Measurements from ENCODE around the gene C2orf42. TPM values are rescaled to one million over a fixed set of nuclear protein-coding genes. Genes with fewer than 3 reads are reported as not detected.
"Not testable (repeated sequence)": the region's sequence is repeated elsewhere in the genome, so short reads cannot be mapped to it uniquely, and the experiment has no call there.

C2orf42 gene
- total and polyA plus RNA-seq, 4 donors: 8.0 to 17.9 (median 10.2) TPM

GRCh38 chr2:70188460-70188859 is 2.4 kb downstream of the C2orf42 start:
- 20 to 31% methylated on average over 5 of the region's 5 CpGs for WGBS, 2 donors
- H3K36me3 ChIP-seq (ENCODE audit: control insufficient read depth in 1 of 2, insufficient read depth in 2 of 2, low read length in 1 of 2): no peaks in the 10 kb centered on the region
- H3K4me1 ChIP-seq (ENCODE audit: control insufficient read depth in 1 of 2, insufficient read depth in 2 of 2, low read length in 2 of 2): no peaks in the 10 kb centered on the region
- DNase-seq: no peak
- ATAC-seq (ENCODE audit: low FRiP score): no peak
- H3K27ac ChIP-seq (ENCODE audit: low read depth in 1 of 2, low read length in 2 of 2): no peak overlapping the region
- no peak overlapping the region for H3K4me3 ChIP-seq (ENCODE audit: low read length in 2 of 2)
- H3K27me3 ChIP-seq (ENCODE audit: control insufficient read depth in 1 of 2, insufficient read depth in 2 of 2, low read length in 1 of 2): no peaks in the 10 kb centered on the region
- intact Hi-C loops (cut with DNase I): no loop called here
- no peaks in the 10 kb centered on the region for H3K9me3 ChIP-seq (ENCODE audit: control insufficient read depth, low read length)

GRCh38 chr2:70187170-70187569 is 3.6 kb downstream of the C2orf42 start:
- H3K9me3 ChIP-seq (ENCODE audit: control insufficient read depth, low read length); ATAC-seq (ENCODE audit: low FRiP score); H3K4me3 ChIP-seq (ENCODE audit: low read length in 2 of 2); H3K36me3 ChIP-seq (ENCODE audit: control insufficient read depth in 1 of 2, insufficient read depth in 2 of 2, low read length in 1 of 2); H3K4me1 ChIP-seq (ENCODE audit: control insufficient read depth in 1 of 2, insufficient read depth in 2 of 2, low read length in 2 of 2); intact Hi-C loops (cut with DNase I); H3K27ac ChIP-seq (ENCODE audit: low read depth in 1 of 2, low read length in 2 of 2); H3K27me3 ChIP-seq (ENCODE audit: control insufficient read depth in 1 of 2, insufficient read depth in 2 of 2, low read length in 1 of 2): not testable (repeated sequence)
- peak in 1 of 2 donors; percentile 16 for DNase-seq
- 90 to 93% methylated on average over 9 of the region's 9 CpGs for WGBS, 2 donors

GRCh38 chr2:70182689-70183088 is 8.1 kb downstream of the C2orf42 start:
- Histone ChIP-seq H3K27me3 (ENCODE audit: control insufficient read depth in 1 of 2, insufficient read depth in 2 of 2, low read length in 1 of 2) (no peaks in the 10 kb centered on the region), H3K36me3 (ENCODE audit: control insufficient read depth in 1 of 2, insufficient read depth in 2 of 2, low read length in 1 of 2) (peaks cover 0 to 4% of the 10 kb centered on the region in 2 donors), H3K9me3 (ENCODE audit: control insufficient read depth, low read length) (no peaks in the 10 kb centered on the region), H3K27ac (ENCODE audit: low read depth in 1 of 2, low read length in 2 of 2) (no peak overlapping the region), H3K4me3 (ENCODE audit: low read length in 2 of 2) (no peak overlapping the region), H3K4me1 (ENCODE audit: control insufficient read depth in 1 of 2, insufficient read depth in 2 of 2, low read length in 2 of 2) (no peaks in the 10 kb centered on the region)
- WGBS, 2 donors: 89 to 90% methylated on average over 4 of the region's 4 CpGs
- no peak for ATAC-seq (ENCODE audit: low FRiP score)
- no peak for DNase-seq
- intact Hi-C loops (cut with DNase I): no loop called here

GRCh38 chr2:70181363-70181956 is 9.4 kb downstream of the C2orf42 start:
- Histone ChIP-seq H3K4me1 (ENCODE audit: control insufficient read depth in 1 of 2, insufficient read depth in 2 of 2, low read length in 2 of 2) (no peaks in the 10 kb centered on the region), H3K4me3 (ENCODE audit: low read length in 2 of 2) (no peak overlapping the region), H3K27ac (ENCODE audit: low read depth in 1 of 2, low read length in 2 of 2) (no peak overlapping the region), H3K36me3 (ENCODE audit: control insufficient read depth in 1 of 2, insufficient read depth in 2 of 2, low read length in 1 of 2) (peaks cover 0 to 7% of the 10 kb centered on the region in 2 donors), H3K9me3 (ENCODE audit: control insufficient read depth, low read length) (no peaks in the 10 kb centered on the region), H3K27me3 (ENCODE audit: control insufficient read depth in 1 of 2, insufficient read depth in 2 of 2, low read length in 1 of 2) (no peaks in the 10 kb centered on the region)
- DNase-seq (peak in 1 of 2 donors; percentile 31), ATAC-seq (ENCODE audit: low FRiP score) (no peak)
- intact Hi-C loops (cut with DNase I): no loop called here
- WGBS, 2 donors: 90 to 91% methylated on average over 16 of the region's 16 CpGs

- ATAC-seq (ENCODE audit: low FRiP score) (no peak), DNase-seq (peak in 1 of 2 donors; percentile 17)
- peaks cover 0 to 6% of the 10 kb centered on the region in 2 donors for H3K36me3 ChIP-seq (ENCODE audit: control insufficient read depth in 1 of 2, insufficient read depth in 2 of 2, low read length in 1 of 2)
- no peaks in the 10 kb centered on the region for H3K9me3 ChIP-seq (ENCODE audit: control insufficient read depth, low read length)
- intact Hi-C loops (cut with DNase I): no loop called here
- 95 to 96% methylated on average over 8 of the region's 8 CpGs for WGBS, 2 donors
- no peak overlapping the region for H3K4me3 ChIP-seq (ENCODE audit: low read length in 2 of 2)
- no peak overlapping the region for H3K27ac ChIP-seq (ENCODE audit: low read depth in 1 of 2, low read length in 2 of 2)
- H3K27me3 ChIP-seq (ENCODE audit: control insufficient read depth in 1 of 2, insufficient read depth in 2 of 2, low read length in 1 of 2): no peaks in the 10 kb centered on the region
- no peaks in the 10 kb centered on the region for H3K4me1 ChIP-seq (ENCODE audit: control insufficient read depth in 1 of 2, insufficient read depth in 2 of 2, low read length in 2 of 2)
These were observed 17.3 kb downstream of the C2orf42 start for GRCh38 chr2:70173520-70173919.

DNA sequence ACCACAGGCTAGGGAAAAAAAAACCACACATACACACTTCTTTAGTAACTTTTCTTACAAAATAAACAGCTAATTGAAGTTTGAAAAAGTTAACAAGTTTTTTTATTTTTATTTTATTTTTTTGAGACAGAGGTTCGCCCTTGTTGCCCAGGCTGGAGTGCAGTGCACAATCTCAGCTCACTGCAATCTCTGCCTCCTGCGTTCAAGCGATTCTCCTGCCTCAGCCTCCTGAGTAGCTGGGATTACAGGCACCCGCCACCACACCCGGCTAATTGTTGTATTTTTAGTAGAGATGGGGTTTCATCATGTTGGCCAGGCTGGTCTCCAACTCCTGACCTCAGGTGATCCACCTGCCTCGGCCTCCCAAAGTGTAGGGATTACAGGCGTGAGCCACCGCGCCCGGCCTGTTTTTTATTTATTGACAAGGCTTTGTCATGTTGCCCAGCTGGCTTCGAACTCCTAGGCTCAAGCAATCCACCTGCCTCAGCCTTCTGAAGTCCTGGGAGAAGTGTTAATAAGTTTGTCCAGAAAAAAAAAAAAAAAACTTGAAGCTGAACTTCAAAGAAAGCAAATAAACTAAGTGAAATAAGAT is 21.1 kb downstream of the C2orf42 start:
- intact Hi-C loops (cut with DNase I); H3K27ac ChIP-seq (ENCODE audit: low read depth in 1 of 2, low read length in 2 of 2); H3K9me3 ChIP-seq (ENCODE audit: control insufficient read depth, low read length); H3K4me1 ChIP-seq (ENCODE audit: control insufficient read depth in 1 of 2, insufficient read depth in 2 of 2, low read length in 2 of 2); ATAC-seq (ENCODE audit: low FRiP score); H3K27me3 ChIP-seq (ENCODE audit: control insufficient read depth in 1 of 2, insufficient read depth in 2 of 2, low read length in 1 of 2); H3K36me3 ChIP-seq (ENCODE audit: control insufficient read depth in 1 of 2, insufficient read depth in 2 of 2, low read length in 1 of 2); H3K4me3 ChIP-seq (ENCODE audit: low read length in 2 of 2): not testable (repeated sequence)
- 96 to 98% methylated on average over 11 of the region's 11 CpGs for WGBS, 2 donors
- peak in 1 of 2 donors; percentile 42 for DNase-seq

- WGBS, 2 donors: 62 to 64% methylated on average over 2 of the region's 2 CpGs
- Histone ChIP-seq H3K4me3 (ENCODE audit: low read length in 2 of 2) (no peak overlapping the region), H3K27me3 (ENCODE audit: control insufficient read depth in 1 of 2, insufficient read depth in 2 of 2, low read length in 1 of 2) (no peaks in the 10 kb centered on the region), H3K36me3 (ENCODE audit: control insufficient read depth in 1 of 2, insufficient read depth in 2 of 2, low read length in 1 of 2) (no peaks in the 10 kb centered on the region), H3K9me3 (ENCODE audit: control insufficient read depth, low read length) (no peaks in the 10 kb centered on the region), H3K27ac (ENCODE audit: low read depth in 1 of 2, low read length in 2 of 2) (no peak overlapping the region), H3K4me1 (ENCODE audit: control insufficient read depth in 1 of 2, insufficient read depth in 2 of 2, low read length in 2 of 2) (no peaks in the 10 kb centered on the region)
- ATAC-seq (ENCODE audit: low FRiP score) (no peak), DNase-seq (peak in 1 of 2 donors; percentile 16)
- intact Hi-C loops (cut with DNase I): no loop called here
These were observed 29.7 kb downstream of the C2orf42 start for GRCh38 chr2:70161069-70161534.

DNA sequence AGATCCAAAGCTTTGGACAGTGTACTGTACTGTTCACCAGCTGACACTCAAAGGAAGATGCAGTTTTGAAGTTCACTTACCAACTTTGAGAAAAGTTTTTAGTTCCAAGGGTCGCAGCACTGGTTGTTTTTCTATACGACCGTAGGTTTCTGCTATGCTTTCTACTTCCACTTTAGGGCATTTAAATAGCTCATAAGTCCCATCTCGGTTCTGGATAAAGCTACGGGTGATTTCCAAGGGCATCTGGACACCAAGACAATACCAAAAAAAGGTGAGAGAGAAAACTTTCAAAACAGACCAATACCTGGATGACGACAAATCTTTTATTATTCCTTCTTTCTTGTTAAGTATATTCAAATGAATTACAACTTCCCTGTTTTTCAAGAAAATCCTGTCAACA is 30.3 kb downstream of the C2orf42 start:
- Histone ChIP-seq H3K27me3 (ENCODE audit: control insufficient read depth in 1 of 2, insufficient read depth in 2 of 2, low read length in 1 of 2) (no peaks in the 10 kb centered on the region), H3K4me3 (ENCODE audit: low read length in 2 of 2) (no peak overlapping the region), H3K36me3 (ENCODE audit: control insufficient read depth in 1 of 2, insufficient read depth in 2 of 2, low read length in 1 of 2) (no peaks in the 10 kb centered on the region), H3K27ac (ENCODE audit: low read depth in 1 of 2, low read length in 2 of 2) (no peak overlapping the region), H3K4me1 (ENCODE audit: control insufficient read depth in 1 of 2, insufficient read depth in 2 of 2, low read length in 2 of 2) (no peaks in the 10 kb centered on the region), H3K9me3 (ENCODE audit: control insufficient read depth, low read length) (no peaks in the 10 kb centered on the region)
- WGBS, 2 donors: 79 to 84% methylated on average over 6 of the region's 6 CpGs
- no peak for ATAC-seq (ENCODE audit: low FRiP score)
- intact Hi-C loops (cut with DNase I): no loop called here
- DNase-seq: no peak

GRCh38 chr2:70149130-70149686 is 41.6 kb downstream of the C2orf42 start:
- H3K36me3 ChIP-seq (ENCODE audit: control insufficient read depth in 1 of 2, insufficient read depth in 2 of 2, low read length in 1 of 2); intact Hi-C loops (cut with DNase I); H3K9me3 ChIP-seq (ENCODE audit: control insufficient read depth, low read length); ATAC-seq (ENCODE audit: low FRiP score); H3K27ac ChIP-seq (ENCODE audit: low read depth in 1 of 2, low read length in 2 of 2); H3K27me3 ChIP-seq (ENCODE audit: control insufficient read depth in 1 of 2, insufficient read depth in 2 of 2, low read length in 1 of 2); DNase-seq; H3K4me3 ChIP-seq (ENCODE audit: low read length in 2 of 2); H3K4me1 ChIP-seq (ENCODE audit: control insufficient read depth in 1 of 2, insufficient read depth in 2 of 2, low read length in 2 of 2): not testable (repeated sequence)
- WGBS, 2 donors: 91 to 93% methylated on average over 19 of the region's 19 CpGs
